Liver (tissue), 9 donors: ENCODE data around the gene LGR4. TPM values are rescaled to one million over a fixed set of nuclear protein-coding genes. Genes with fewer than 3 reads are reported as not detected.

Source experiments
- DNase-seq: peaks from one replicate; pipeline ENCODE4 v3.0.0-alpha.2; 2017; ENCODE audit warnings: low spot score
- H3K27ac ChIP-seq, 2 donors: one replicate each; pipeline ENCODE4 v1.7.0; 2013; ENCODE audit warnings: inconsistent platforms in 2 of 2, low read length in 2 of 2, control low read depth in 1 of 2, low read depth in 1 of 2, mild to moderate bottlenecking in 1 of 2
- H3K27me3 ChIP-seq, 4 donors: one replicate each; pipeline versions ENCODE4 v1.6.1 to v1.7.0; 2013; ENCODE audit warnings: low read length in 3 of 4, inconsistent platforms in 1 of 4, mild to moderate bottlenecking in 1 of 4, moderate library complexity in 1 of 4; ENCODE audit not compliant: control insufficient read depth in 4 of 4, insufficient read depth in 4 of 4
- H3K36me3 ChIP-seq, 4 donors: one replicate each; pipeline versions ENCODE4 v1.6.1 to v1.7.0; 2013; ENCODE audit warnings: low read length in 3 of 4, mild to moderate bottlenecking in 3 of 4, low read depth in 1 of 4, moderate library complexity in 1 of 4; ENCODE audit not compliant: control insufficient read depth in 4 of 4, insufficient read depth in 3 of 4
- H3K4me1 ChIP-seq, 4 donors: one replicate each; pipeline versions ENCODE4 v1.6.1 to v1.7.0; 2013; ENCODE audit warnings: low read length in 3 of 4, mild to moderate bottlenecking in 3 of 4, moderate library complexity in 1 of 4; ENCODE audit not compliant: control insufficient read depth in 4 of 4, insufficient read depth in 4 of 4
- H3K4me3 ChIP-seq, 3 donors: one replicate each; pipeline versions ENCODE4 v1.6.1 to v1.7.0; 2013; ENCODE audit warnings: low read length in 3 of 3, control low read depth in 1 of 3, low read depth in 1 of 3, mild to moderate bottlenecking in 1 of 3
- H3K9ac ChIP-seq, 2 donors: one replicate each; pipeline ENCODE4 v1.7.0; 2013; ENCODE audit warnings: low read length in 2 of 2, mild to moderate bottlenecking in 2 of 2, moderate library complexity in 2 of 2, control low read depth in 1 of 2, low read depth in 1 of 2
- H3K9me3 ChIP-seq, 4 donors: one replicate each; pipeline versions ENCODE4 v1.6.1 to v1.7.0; 2013; ENCODE audit warnings: low read length in 3 of 4; ENCODE audit not compliant: control insufficient read depth in 4 of 4
- FOXA1 ChIP-seq: IDR thresholded peaks from 2 replicates; pipeline ENCODE4 v1.6.1; 2016; ENCODE audit warnings: antibody characterized with exemption
- FOXA2 ChIP-seq: IDR thresholded peaks from 2 replicates; pipeline ENCODE4 v1.6.1; 2016; ENCODE audit warnings: antibody characterized with exemption
- GABPA ChIP-seq, 2 donors: IDR thresholded peaks in 1 of 2; conservative IDR thresholded peaks in 1 of 2; 2 replicates each; pipeline ENCODE4 v1.6.1; 2016; ENCODE audit warnings: antibody characterized with exemption in 2 of 2, mild to moderate bottlenecking in 1 of 2, moderate library complexity in 1 of 2
- HNF4A ChIP-seq, 2 donors: conservative IDR thresholded peaks; 2 replicates each; pipeline ENCODE4 v1.6.1; 2016; ENCODE audit warnings: antibody characterized with exemption in 2 of 2, mild to moderate bottlenecking in 2 of 2
- HNF4G ChIP-seq: IDR thresholded peaks from 2 replicates; pipeline ENCODE4 v1.6.1; 2016; ENCODE audit warnings: antibody characterized with exemption
- JUND ChIP-seq, 2 donors: IDR thresholded peaks; 2 replicates each; pipeline ENCODE4 v1.6.1; 2016; ENCODE audit warnings: antibody characterized with exemption in 2 of 2
- MAX ChIP-seq: IDR thresholded peaks from 2 replicates; pipeline ENCODE4 v1.6.1; 2016; ENCODE audit warnings: antibody characterized with exemption
- NR2F2 ChIP-seq: IDR thresholded peaks from 2 replicates; pipeline ENCODE4 v1.6.1; 2016; ENCODE audit warnings: antibody characterized with exemption
- RAD21 ChIP-seq, 2 donors: IDR thresholded peaks; 2 replicates each; pipeline ENCODE4 v1.6.1; 2016; ENCODE audit warnings: antibody characterized with exemption in 2 of 2, mild to moderate bottlenecking in 2 of 2
- RXRA ChIP-seq, 2 donors: IDR thresholded peaks; 2 replicates each; pipeline ENCODE4 v1.6.1; 2017 to 2018; ENCODE audit warnings: antibody characterized with exemption in 2 of 2, mild to moderate bottlenecking in 1 of 2
- SP1 ChIP-seq: IDR thresholded peaks from 2 replicates; pipeline ENCODE4 v1.6.1; 2018; ENCODE audit warnings: antibody characterized with exemption, mild to moderate bottlenecking
- TAF1 ChIP-seq: conservative IDR thresholded peaks from 2 replicates; pipeline ENCODE4 v1.6.1; 2016; ENCODE audit warnings: antibody characterized with exemption, mild to moderate bottlenecking
- YY1 ChIP-seq: IDR thresholded peaks from 2 replicates; pipeline ENCODE4 v1.6.1; 2016; ENCODE audit warnings: antibody characterized with exemption, mild to moderate bottlenecking
- ZBTB33 ChIP-seq: IDR thresholded peaks from 2 replicates; pipeline ENCODE4 v1.6.1; 2016; ENCODE audit warnings: antibody characterized with exemption
- WGBS: extraction: QIAGEN DNeasy Blood & Tissue Kit; methylation state at CpG from one replicate; pipeline ENCODE4 v1.1.7; 2013; 5-methylcytosine and 5-hydroxymethylcytosine counted together
- polyA plus RNA-seq, 2 donors: library from polyadenylated mRNA; stranded (reverse) in 1 of 2; unstranded in 1 of 2; fragments of 200-250 nt in 1 of 2; fragments of >200 nt in 1 of 2; fragmentation: Nextera tagmentation in 1 of 2; extraction: Ambion mirVana in 1 of 2; gene quantifications; one replicate each; pipeline versions ENCODE4 v1.2.1 to v1.2.3, GENCODE V29; 2013 to 2015
- total RNA-seq, 2 donors: library from RNA; depleted of rRNA; stranded (reverse); fragments of >200 nt; gene quantifications; one replicate each; pipeline ENCODE4 v1.2.3, GENCODE V29; 2014
- TF ChIP-seq, protein P1 (sequence below): fragments of 150-350 bp; IDR thresholded peaks from 2 replicates; pipeline ENCODE4 v1.5.1; 2017; ENCODE audit warnings: improper control_type of control experiment, low read depth, low read length; ENCODE audit not compliant: missing input control
- TF ChIP-seq, protein P2 (sequence below): IDR thresholded peaks from 2 replicates; pipeline ENCODE4 v1.6.1; 2016; ENCODE audit warnings: antibody characterized with exemption
- TF ChIP-seq, protein P3 (sequence below): IDR thresholded peaks from 2 replicates; pipeline ENCODE4 v1.6.1; 2016; ENCODE audit warnings: antibody characterized with exemption, mild to moderate bottlenecking
- donor health status: healthy.
- donor health status: healthy.
- donor health status: healthy.
- donor health status: healthy.
- donor health status: healthy.

LGR4 gene
- total and polyA plus RNA-seq, 4 donors = 13.7 to 95.3 (median 42.5) TPM

DNA sequence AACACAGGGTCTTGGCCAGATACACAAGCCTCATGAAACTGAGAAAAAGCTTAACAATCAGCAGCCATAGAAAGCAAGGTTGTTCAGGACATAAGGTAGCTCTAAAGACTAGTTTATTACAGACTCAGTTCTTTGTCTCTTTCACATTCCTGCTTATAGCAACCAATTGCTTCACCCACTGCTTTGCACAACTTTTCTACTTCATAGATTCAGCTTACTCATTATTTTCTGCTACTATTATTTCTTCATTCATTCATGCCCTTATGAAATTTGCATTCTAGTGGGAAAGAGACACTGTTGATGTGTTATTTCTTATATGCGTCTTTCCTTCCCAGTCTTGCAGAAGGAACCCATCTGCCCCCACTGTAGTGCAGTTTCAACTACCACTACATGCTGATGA, 114.3 kb downstream of the LGR4 start:
- TF ChIP-seq, protein P1, sequence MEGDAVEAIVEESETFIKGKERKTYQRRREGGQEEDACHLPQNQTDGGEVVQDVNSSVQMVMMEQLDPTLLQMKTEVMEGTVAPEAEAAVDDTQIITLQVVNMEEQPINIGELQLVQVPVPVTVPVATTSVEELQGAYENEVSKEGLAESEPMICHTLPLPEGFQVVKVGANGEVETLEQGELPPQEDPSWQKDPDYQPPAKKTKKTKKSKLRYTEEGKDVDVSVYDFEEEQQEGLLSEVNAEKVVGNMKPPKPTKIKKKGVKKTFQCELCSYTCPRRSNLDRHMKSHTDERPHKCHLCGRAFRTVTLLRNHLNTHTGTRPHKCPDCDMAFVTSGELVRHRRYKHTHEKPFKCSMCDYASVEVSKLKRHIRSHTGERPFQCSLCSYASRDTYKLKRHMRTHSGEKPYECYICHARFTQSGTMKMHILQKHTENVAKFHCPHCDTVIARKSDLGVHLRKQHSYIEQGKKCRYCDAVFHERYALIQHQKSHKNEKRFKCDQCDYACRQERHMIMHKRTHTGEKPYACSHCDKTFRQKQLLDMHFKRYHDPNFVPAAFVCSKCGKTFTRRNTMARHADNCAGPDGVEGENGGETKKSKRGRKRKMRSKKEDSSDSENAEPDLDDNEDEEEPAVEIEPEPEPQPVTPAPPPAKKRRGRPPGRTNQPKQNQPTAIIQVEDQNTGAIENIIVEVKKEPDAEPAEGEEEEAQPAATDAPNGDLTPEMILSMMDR = no peak
- TF ChIP-seq NR2F2 (no peak), MAX (no peak), TAF1 (no peak), RAD21 (IDR thresholded peaks at IDR 0.05) (no peak), HNF4A (conservative IDR thresholded peaks at IDR 0.05) (no peak), ZBTB33 (no peak), RXRA (IDR thresholded peaks at IDR 0.05) (no peak), HNF4G (no peak), GABPA (IDR thresholded peaks at IDR 0.05 in 1 of 2, conservative IDR thresholded peaks at IDR 0.05 in 1 of 2) (no peak), YY1 (no peak), FOXA1 (no peak), FOXA2 (no peak), SP1 (no peak)
- TF ChIP-seq, protein P2, sequence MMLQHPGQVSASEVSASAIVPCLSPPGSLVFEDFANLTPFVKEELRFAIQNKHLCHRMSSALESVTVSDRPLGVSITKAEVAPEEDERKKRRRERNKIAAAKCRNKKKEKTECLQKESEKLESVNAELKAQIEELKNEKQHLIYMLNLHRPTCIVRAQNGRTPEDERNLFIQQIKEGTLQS = no peak
- TF ChIP-seq, protein P3, sequence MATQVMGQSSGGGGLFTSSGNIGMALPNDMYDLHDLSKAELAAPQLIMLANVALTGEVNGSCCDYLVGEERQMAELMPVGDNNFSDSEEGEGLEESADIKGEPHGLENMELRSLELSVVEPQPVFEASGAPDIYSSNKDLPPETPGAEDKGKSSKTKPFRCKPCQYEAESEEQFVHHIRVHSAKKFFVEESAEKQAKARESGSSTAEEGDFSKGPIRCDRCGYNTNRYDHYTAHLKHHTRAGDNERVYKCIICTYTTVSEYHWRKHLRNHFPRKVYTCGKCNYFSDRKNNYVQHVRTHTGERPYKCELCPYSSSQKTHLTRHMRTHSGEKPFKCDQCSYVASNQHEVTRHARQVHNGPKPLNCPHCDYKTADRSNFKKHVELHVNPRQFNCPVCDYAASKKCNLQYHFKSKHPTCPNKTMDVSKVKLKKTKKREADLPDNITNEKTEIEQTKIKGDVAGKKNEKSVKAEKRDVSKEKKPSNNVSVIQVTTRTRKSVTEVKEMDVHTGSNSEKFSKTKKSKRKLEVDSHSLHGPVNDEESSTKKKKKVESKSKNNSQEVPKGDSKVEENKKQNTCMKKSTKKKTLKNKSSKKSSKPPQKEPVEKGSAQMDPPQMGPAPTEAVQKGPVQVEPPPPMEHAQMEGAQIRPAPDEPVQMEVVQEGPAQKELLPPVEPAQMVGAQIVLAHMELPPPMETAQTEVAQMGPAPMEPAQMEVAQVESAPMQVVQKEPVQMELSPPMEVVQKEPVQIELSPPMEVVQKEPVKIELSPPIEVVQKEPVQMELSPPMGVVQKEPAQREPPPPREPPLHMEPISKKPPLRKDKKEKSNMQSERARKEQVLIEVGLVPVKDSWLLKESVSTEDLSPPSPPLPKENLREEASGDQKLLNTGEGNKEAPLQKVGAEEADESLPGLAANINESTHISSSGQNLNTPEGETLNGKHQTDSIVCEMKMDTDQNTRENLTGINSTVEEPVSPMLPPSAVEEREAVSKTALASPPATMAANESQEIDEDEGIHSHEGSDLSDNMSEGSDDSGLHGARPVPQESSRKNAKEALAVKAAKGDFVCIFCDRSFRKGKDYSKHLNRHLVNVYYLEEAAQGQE = no peak
- Histone ChIP-seq H3K4me3 (no peak overlapping the region), H3K9me3 (no peaks in the 10 kb centered on the region), H3K4me1 (peaks cover 0 to 11% (median 9%) of the 10 kb centered on the region in 4 donors), H3K27me3 (no peaks in the 10 kb centered on the region), H3K9ac (no peak overlapping the region), H3K36me3 (no peaks in the 10 kb centered on the region), H3K27ac (no peak overlapping the region)
- no peak for DNase-seq
- WGBS = 96% methylated on average over 1 of the region's 1 CpG

DNA sequence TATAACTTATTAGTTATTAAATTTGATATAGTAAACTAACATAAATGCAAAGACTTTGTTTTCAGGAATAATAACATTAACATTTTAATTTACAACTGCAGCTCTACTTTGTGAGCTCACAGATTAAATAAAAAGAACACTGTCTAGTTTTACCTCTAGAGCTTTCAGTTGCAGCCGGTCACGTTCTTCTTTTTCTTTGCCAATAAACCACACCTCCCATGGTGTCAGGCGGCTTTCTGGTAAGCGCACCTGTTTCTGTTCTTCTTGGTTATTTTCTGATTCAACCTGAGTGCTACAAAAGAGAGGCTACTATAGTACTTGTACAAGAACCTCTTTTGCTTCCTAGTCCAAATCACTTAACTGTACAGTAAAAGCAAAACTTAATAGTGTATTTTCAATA, 115.3 kb downstream of the LGR4 start:
- WGBS = 67% methylated on average over 4 of the region's 4 CpGs
- Histone ChIP-seq H3K27me3 (no peaks in the 10 kb centered on the region), H3K4me3 (no peak overlapping the region), H3K4me1 (peaks cover 0 to 3% (median 2%) of the 10 kb centered on the region in 4 donors), H3K36me3 (no peaks in the 10 kb centered on the region), H3K9ac (no peak overlapping the region), H3K27ac (no peak overlapping the region), H3K9me3 (no peaks in the 10 kb centered on the region)
- no peak for DNase-seq
- TF ChIP-seq, protein P3 = no peak
- TF ChIP-seq, protein P2 = no peak
- TF ChIP-seq RXRA (IDR thresholded peaks at IDR 0.05) = no peak
- TF ChIP-seq YY1 = no peak
- no peak for TF ChIP-seq JUND (IDR thresholded peaks at IDR 0.05)
